ENCODE data around the gene RNF223. TPM values are rescaled to one million over a fixed set of nuclear protein-coding genes. Genes with fewer than 3 reads are reported as not detected.

The RNF223 gene
- total RNA-seq, 1 donor from 2014 or later: not detected

GRCh38 chr1:1027791-1028190, 46.3 kb downstream of the RNF223 start:
- DNase-seq: peak; percentile 11
- peaks cover 13% of the 10 kb centered on the region for H3K27me3 Mint-ChIP-seq (ENCODE audit: unreplicated experiment)
- H3K9me3 Mint-ChIP-seq (ENCODE audit: unreplicated experiment): peaks cover 18% of the 10 kb centered on the region
- peaks cover 17% of the 10 kb centered on the region for H3K4me1 Mint-ChIP-seq (ENCODE audit: low read depth, unreplicated experiment)
- TF ChIP-seq CTCF (IDR thresholded peaks at IDR 0.05; ENCODE audit: partially characterized antibody, unreplicated experiment): no peak
- H3K36me3 Mint-ChIP-seq (ENCODE audit: unreplicated experiment): no peaks in the 10 kb centered on the region
- H3K27ac Mint-ChIP-seq (ENCODE audit: unreplicated experiment): no peak overlapping the region
- no peak overlapping the region for H3K4me3 Mint-ChIP-seq (ENCODE audit: unreplicated experiment)

GRCh38 chr1:1026599-1027413, 47.3 kb downstream of the RNF223 start:
- peaks cover 7% of the 10 kb centered on the region for H3K27me3 Mint-ChIP-seq (ENCODE audit: unreplicated experiment)
- no peaks in the 10 kb centered on the region for H3K36me3 Mint-ChIP-seq (ENCODE audit: unreplicated experiment)
- H3K9me3 Mint-ChIP-seq (ENCODE audit: unreplicated experiment): peaks cover 15% of the 10 kb centered on the region
- no peak overlapping the region for H3K27ac Mint-ChIP-seq (ENCODE audit: unreplicated experiment)
- no peak overlapping the region for H3K4me3 Mint-ChIP-seq (ENCODE audit: unreplicated experiment)
- DNase-seq: no peak
- H3K4me1 Mint-ChIP-seq (ENCODE audit: low read depth, unreplicated experiment): peaks cover 11% of the 10 kb centered on the region
- TF ChIP-seq CTCF (IDR thresholded peaks at IDR 0.05; ENCODE audit: partially characterized antibody, unreplicated experiment): no peak

DNA sequence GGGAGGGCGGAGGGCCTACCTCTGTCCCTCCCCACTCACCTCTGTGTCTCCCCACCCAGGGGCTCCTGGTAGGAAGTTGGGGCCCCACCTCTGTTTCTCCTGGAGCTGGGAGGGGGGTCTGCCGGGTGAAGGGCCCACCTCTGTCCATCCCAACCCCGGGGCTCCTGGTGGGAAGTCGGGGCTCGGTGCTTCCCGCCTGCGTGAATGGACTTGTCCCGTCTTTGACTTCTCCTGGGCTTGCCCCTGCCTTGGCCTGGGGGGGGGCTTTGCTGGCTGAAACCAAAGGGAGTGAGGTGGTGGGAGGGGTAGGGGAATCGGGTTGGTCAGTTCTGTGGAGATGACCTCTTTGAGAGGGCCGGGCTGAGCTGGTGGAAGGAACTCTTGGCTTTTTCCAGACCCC, 48.4 kb downstream of the RNF223 start:
- TF ChIP-seq CTCF (IDR thresholded peaks at IDR 0.05; ENCODE audit: partially characterized antibody, unreplicated experiment): no peak
- H3K4me1 Mint-ChIP-seq (ENCODE audit: low read depth, unreplicated experiment): peaks cover 11% of the 10 kb centered on the region
- DNase-seq: no peak
- H3K9me3 Mint-ChIP-seq (ENCODE audit: unreplicated experiment): peaks cover 13% of the 10 kb centered on the region
- no peak overlapping the region for H3K27ac Mint-ChIP-seq (ENCODE audit: unreplicated experiment)
- H3K27me3 Mint-ChIP-seq (ENCODE audit: unreplicated experiment): peaks cover 5% of the 10 kb centered on the region
- no peak overlapping the region for H3K4me3 Mint-ChIP-seq (ENCODE audit: unreplicated experiment)
- H3K36me3 Mint-ChIP-seq (ENCODE audit: unreplicated experiment): no peaks in the 10 kb centered on the region

DNA sequence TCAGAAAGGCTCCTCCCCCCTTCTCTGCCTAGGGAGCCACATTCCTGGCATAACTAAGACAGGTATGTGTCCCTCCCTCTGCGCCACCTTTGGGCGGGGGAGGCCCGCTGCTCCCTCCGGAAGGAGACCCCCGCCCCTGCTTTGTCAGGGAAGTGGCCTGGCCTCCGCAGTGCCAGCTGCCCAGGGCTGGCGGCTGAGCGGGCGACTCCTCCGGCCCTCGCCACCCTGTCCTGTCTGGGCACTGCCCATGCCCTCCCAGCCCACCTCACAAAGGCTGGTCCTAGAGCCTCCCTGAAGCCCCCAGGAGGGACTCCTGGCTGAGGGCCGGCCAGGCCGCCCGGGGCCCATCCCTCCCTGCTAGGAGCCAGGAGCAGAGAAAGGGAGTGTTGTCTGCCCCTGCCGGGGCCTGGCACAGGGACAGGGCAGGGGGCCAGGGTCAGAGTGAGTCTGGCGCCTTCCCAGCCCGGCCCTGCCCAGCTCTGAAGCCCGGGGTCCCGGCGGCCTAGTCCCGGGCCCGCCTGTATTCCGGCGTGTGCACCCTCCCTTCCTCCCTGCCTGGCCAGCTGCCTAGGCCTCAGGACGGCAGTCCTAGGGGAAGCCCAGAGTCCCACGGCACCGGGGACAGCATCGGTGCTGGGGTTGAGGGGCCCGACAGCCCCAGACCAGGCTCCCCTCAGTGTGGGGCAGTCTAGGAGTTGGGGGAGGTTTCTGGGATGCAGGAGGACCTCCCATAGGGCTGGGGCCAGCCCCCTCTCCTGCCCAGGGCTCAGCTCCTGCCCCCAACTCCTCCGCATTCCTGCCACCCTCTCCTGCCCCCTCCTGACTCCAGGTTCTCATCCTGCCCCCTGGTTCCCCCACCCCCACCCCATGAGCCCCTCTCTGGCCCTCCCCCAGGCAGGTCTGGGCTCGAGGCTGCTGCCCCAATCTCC, 49.1 kb downstream of the RNF223 start:
- H3K27ac Mint-ChIP-seq (ENCODE audit: unreplicated experiment): no peak overlapping the region
- no peak for TF ChIP-seq CTCF (IDR thresholded peaks at IDR 0.05; ENCODE audit: partially characterized antibody, unreplicated experiment)
- H3K9me3 Mint-ChIP-seq (ENCODE audit: unreplicated experiment): peaks cover 13% of the 10 kb centered on the region
- no peaks in the 10 kb centered on the region for H3K36me3 Mint-ChIP-seq (ENCODE audit: unreplicated experiment)
- no peak overlapping the region for H3K4me3 Mint-ChIP-seq (ENCODE audit: unreplicated experiment)
- peaks cover 5% of the 10 kb centered on the region for H3K27me3 Mint-ChIP-seq (ENCODE audit: unreplicated experiment)
- peak; percentile 18 for DNase-seq
- H3K4me1 Mint-ChIP-seq (ENCODE audit: low read depth, unreplicated experiment): peaks cover 11% of the 10 kb centered on the region
